ENCODE data around the gene COTL1.

COTL1 gene

DNA sequence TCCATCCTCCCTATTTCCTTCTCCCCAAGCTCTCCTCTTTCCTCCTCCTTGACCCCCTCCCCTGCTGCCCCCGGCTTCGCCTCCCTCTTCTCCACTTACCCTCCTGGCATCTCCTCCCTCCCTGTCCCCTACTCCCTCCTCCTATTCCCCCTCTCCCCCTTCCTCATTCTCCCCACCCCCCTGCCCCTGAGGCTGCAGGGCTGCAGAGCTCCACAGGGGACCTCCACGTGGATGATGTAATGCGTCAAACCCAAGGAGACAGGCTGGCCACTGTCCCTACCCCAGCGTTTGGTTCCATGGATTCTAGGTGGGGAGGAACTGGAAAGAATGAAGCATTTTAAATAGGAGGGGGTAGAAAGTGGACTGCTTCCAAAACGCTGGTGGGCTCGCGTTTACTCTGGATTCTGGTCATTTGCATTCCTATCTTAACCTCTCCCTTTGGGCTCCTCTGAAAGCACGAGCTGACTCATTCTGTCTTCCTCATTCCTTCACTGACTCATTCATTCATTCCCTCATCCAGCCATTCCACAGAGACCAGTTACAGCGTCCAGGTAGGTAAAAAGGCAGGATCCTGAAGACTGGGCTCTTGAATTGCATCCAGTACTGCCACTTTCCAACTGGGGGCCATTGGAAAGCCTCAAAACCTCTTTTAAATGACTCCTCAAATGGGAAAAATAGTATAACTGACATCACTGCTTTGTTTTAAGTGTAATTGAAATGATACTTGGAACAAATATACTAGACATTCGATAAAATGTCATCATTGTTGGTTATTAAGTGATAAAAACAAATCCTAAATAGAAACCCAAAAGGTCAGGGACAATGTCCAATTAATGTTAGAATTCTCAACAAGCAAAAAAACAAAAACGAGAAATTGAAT, 943 bp upstream of the COTL1 start:
- TF ChIP-seq, protein P1, sequence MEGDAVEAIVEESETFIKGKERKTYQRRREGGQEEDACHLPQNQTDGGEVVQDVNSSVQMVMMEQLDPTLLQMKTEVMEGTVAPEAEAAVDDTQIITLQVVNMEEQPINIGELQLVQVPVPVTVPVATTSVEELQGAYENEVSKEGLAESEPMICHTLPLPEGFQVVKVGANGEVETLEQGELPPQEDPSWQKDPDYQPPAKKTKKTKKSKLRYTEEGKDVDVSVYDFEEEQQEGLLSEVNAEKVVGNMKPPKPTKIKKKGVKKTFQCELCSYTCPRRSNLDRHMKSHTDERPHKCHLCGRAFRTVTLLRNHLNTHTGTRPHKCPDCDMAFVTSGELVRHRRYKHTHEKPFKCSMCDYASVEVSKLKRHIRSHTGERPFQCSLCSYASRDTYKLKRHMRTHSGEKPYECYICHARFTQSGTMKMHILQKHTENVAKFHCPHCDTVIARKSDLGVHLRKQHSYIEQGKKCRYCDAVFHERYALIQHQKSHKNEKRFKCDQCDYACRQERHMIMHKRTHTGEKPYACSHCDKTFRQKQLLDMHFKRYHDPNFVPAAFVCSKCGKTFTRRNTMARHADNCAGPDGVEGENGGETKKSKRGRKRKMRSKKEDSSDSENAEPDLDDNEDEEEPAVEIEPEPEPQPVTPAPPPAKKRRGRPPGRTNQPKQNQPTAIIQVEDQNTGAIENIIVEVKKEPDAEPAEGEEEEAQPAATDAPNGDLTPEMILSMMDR (IDR thresholded peaks at IDR 0.05; ENCODE audit: insufficient read depth, missing control alignments) = no peak
- no peak for FAIRE-seq
- DNase-seq (ENCODE audit: insufficient read length, low spot score) = no peak

DNA sequence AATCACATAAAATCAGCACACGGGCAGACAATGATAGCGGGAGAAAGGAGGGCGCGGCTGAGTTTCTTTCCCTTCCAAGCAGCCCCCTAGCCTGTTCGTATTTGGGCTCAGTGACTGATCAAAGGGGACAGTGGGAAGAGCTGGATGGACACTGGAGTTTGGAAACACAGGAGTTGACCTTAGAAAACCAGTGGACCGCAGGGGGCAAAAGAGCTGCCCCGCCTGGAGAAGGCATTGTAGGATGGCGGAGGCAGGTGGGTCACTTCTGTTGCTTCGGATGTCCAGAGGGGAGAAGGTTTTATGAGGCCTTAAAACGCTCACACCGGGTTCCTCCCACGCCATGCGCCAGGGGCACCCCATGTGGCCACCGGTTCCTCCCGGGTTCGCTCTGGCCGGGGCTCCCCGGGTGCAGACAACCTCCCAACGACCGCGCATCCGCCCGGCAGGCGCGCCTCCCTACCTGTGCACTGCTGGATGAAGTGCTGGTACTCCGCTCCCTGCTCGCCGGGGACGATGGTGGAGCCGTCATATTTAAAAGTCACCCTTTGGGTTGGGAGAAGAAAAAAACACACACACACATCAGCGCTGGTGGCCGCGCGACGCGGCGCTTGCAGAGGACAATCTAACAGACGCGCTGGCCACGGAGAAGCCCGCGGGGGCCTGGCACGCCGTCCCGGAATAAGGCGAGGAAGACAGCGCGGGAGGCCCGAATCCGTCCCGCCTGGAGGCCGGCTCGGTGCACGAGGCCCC, 662 bp downstream of the COTL1 start:
- TF ChIP-seq, protein P1 (IDR thresholded peaks at IDR 0.05; ENCODE audit: insufficient read depth, missing control alignments) = no peak
- FAIRE-seq (no peak), DNase-seq (ENCODE audit: insufficient read length, low spot score) (no peak)

DNA sequence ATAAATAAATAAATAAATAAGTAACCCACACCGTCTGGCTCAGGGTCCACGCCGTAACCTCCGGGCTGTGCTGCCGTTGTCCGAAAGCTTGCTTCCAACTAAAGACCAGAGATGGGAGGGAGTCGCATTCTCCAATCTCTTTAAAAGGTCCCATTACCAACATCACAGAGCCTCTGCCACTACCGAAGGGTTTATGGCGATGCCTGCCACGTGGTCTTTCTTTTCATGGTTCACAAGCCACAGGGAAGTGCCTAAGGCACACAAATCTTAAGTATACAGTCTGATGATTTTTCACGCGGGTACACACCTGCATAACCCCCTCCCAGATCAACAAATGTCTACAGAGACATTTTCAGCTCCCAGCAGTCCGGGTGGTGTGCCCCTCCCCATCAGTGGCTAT, 1.4 kb downstream of the COTL1 start:
- no peak for FAIRE-seq
- no peak for DNase-seq (ENCODE audit: insufficient read length, low spot score)
- TF ChIP-seq, protein P1 (IDR thresholded peaks at IDR 0.05; ENCODE audit: insufficient read depth, missing control alignments) = no peak

DNA sequence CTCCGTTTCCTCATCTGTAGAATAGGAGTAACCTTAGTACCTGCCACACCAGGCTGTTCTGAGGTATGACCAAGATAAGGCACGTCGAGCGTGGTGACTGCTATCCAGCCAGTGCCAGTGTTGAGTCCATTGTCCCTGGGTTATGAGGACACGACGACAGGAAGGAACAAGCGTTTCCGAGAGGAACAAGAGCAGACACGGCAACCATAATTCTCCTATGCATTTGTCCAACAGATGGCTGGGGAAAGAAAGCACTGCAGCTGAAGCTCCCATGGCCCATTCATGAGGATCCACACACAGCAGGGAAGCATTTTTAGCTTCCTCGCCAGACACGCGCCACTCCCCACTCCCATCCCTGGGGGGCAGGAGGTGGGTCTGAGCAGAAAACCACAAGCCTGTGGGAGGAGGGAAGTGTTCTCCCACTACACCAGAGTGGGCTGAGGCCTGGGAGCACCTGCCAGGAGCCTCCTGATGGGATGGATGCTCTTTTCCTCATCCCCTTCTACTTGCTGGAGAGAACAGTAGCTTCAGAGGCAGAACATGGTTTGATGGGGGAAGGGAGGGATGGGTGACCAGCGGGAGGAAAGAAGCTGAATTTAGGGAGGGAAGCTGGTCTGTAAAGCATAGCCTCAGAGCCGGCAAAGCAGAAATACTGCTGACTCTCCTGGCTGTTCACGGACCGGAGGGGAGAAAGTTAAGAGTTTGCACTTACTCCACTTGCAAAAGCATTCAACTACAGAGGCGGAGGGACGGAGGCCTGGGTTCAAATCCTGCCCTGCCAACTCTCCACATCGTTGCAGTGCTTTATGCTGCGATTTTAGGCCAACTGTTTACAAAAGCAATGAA, 2.7 kb downstream of the COTL1 start:
- TF ChIP-seq, protein P1 (IDR thresholded peaks at IDR 0.05; ENCODE audit: insufficient read depth, missing control alignments) = no peak
- FAIRE-seq (no peak), DNase-seq (ENCODE audit: insufficient read length, low spot score) (no peak)

DNA sequence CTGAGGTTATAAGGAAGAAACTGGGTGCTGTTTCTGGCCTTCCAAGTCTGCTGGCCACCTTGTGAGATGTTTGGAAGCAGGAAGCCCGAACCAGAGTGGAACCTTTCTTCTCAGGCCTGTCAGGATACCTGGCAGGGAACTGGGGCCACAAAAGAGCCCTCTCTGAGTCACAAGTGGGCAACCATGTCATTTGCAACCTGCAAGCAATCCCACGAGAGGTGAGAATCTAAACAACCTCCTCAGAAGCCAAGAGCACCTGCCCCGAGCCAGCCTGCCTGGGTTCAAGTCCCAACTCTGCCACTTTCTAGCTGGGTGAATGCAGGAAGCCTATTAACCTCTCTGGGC, 3.3 kb downstream of the COTL1 start:
- TF ChIP-seq, protein P1 (IDR thresholded peaks at IDR 0.05; ENCODE audit: insufficient read depth, missing control alignments) = no peak
- FAIRE-seq (no peak), DNase-seq (ENCODE audit: insufficient read length, low spot score) (no peak)

DNA sequence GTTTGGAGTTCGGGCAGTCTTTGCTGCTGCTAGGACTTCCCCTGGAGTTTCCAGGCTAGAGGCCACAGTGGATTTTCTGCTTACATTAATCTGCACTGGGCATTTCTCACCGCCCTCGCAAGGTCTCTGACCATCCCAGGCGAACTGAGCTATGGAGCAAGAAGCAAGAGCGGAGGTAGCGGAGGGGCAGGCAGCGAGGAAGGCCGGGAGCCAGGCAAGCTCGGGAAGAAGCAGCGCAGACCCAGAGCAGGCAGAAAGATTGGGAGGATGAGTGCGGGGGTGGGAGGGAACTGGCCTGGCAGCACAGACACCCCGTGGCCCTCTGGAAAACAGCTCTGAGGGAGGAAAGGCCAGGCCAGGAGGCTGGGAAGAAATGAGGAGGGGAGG, 3.8 kb downstream of the COTL1 start:
- FAIRE-seq = no peak
- no peak for DNase-seq (ENCODE audit: insufficient read length, low spot score)
- TF ChIP-seq, protein P1 (IDR thresholded peaks at IDR 0.05; ENCODE audit: insufficient read depth, missing control alignments) = no peak

All from D721Med (cell line).